H1 (cell line): Measurements from ENCODE around the gene SPATA31D1. TPM values are rescaled to one million over a fixed set of nuclear protein-coding genes. Genes with fewer than 3 reads are reported as not detected.

Experiments
- CTCF ChIA-PET: fragments of 300-600 bp; sonication (Branson Sonifier 250); formaldehyde crosslinking; loops from one replicate; lab custom pipeline; 2021; ENCODE audit not compliant: partially characterized antibody; lab: Charles Lee
- POLR2A ChIA-PET: fragments of 300-600 bp; sonication (Branson Sonifier 250); formaldehyde crosslinking; loops from one replicate; lab custom pipeline; 2021; ENCODE audit warnings: inconsistent platforms; ENCODE audit not compliant: partially characterized antibody; lab: Charles Lee
- DNase-seq, 2 experiments: peaks; one replicate each; pipeline versions ENCODE4 v3.0.0 to v3.0.0-alpha.2; 2010 to 2022; ENCODE audit warnings: low spot score in 2 of 2, low read depth in 1 of 2, mixed read lengths in 1 of 2
- FAIRE-seq: peaks from 2 replicates; lab custom pipeline; 2011; peaks lifted over from hg19 to GRCh38; lab: Jason Lieb, UNC
- H2AFZ ChIP-seq: 2 replicates; pipeline ENCODE4 v1.8.1; 2012; ENCODE audit warnings: low read length, inconsistent platforms
- H2AK5ac ChIP-seq: 2 replicates; pipeline ENCODE4 v1.6.1; 2013; ENCODE audit warnings: low read depth, low read length
- H2BK120ac ChIP-seq: replicated peaks from 2 replicates; pipeline ENCODE3; 2013; ENCODE audit warnings: low read depth, low read length, inconsistent platforms
- H2BK12ac ChIP-seq: 2 replicates; pipeline ENCODE4 v1.6.1; 2013; ENCODE audit warnings: low read depth, low read length
- H2BK15ac ChIP-seq: 2 replicates; pipeline ENCODE4 v1.6.1; 2013; ENCODE audit warnings: low read length
- H2BK20ac ChIP-seq: 2 replicates; pipeline ENCODE4 v1.6.1; 2013; ENCODE audit warnings: low read length
- H2BK5ac ChIP-seq: 2 replicates; pipeline ENCODE4 v1.6.1; 2013; ENCODE audit warnings: low read depth, low read length
- H3K14ac ChIP-seq: 2 replicates; pipeline ENCODE4 v1.6.1; 2013; ENCODE audit warnings: inconsistent platforms; ENCODE audit not compliant: insufficient read length
- H3K18ac ChIP-seq: 2 replicates; pipeline ENCODE4 v1.6.1; 2013; ENCODE audit warnings: low read length; ENCODE audit errors: extremely low read depth
- H3K23ac ChIP-seq: 2 replicates; pipeline ENCODE4 v1.6.1; 2013; ENCODE audit warnings: inconsistent platforms; ENCODE audit not compliant: insufficient read length
- H3K23me2 ChIP-seq: 2 replicates; pipeline ENCODE4 v1.6.1; 2013; ENCODE audit warnings: low read depth, low read length
- H3K27ac ChIP-seq: 2 replicates; pipeline ENCODE4 v1.6.1; 2011; ENCODE audit warnings: low read depth, low read length, inconsistent platforms
- H3K27me3 ChIP-seq, 4 experiments: replicated peaks in 1 of 4; 1 replicate in 1 of 4; 2 replicates in 3 of 4; pipeline versions ENCODE4 v1.6.1 to v1.8.1; 2011 to 2013; ENCODE audit warnings: low read length in 3 of 4, mild to moderate bottlenecking in 3 of 4, inconsistent platforms in 2 of 4, mixed read lengths in 2 of 4, moderate library complexity in 1 of 4; ENCODE audit not compliant: control insufficient read depth in 3 of 4, insufficient read depth in 3 of 4; ENCODE audit errors: extremely low read depth in 1 of 4
- H3K36me3 ChIP-seq, 4 experiments: 2 replicates each; pipeline versions ENCODE4 v1.6.1 to v1.8.1; 2011 to 2013; ENCODE audit warnings: mild to moderate bottlenecking in 4 of 4, low read length in 3 of 4, moderate library complexity in 2 of 4, control low read depth in 1 of 4, inconsistent platforms in 1 of 4; ENCODE audit not compliant: insufficient read depth in 4 of 4, control insufficient read depth in 2 of 4
- H3K4ac ChIP-seq: replicated peaks from 2 replicates; pipeline ENCODE3; 2013; ENCODE audit warnings: low read length, low read depth, mixed read lengths, inconsistent platforms; ENCODE audit not compliant: insufficient read length
- H3K4me1 ChIP-seq, 4 experiments: replicated peaks in 1 of 4; 1 replicate in 1 of 4; 2 replicates in 3 of 4; pipeline versions ENCODE4 v1.6.1 to v1.8.1; 2011 to 2013; ENCODE audit warnings: low read length in 3 of 4, inconsistent platforms in 2 of 4, mixed read lengths in 1 of 4; ENCODE audit not compliant: insufficient read depth in 4 of 4, control insufficient read depth in 3 of 4
- H3K4me2 ChIP-seq, 2 experiments: 2 replicates each; pipeline versions ENCODE4 v1.6.1 to v1.8.1; 2011 to 2013; ENCODE audit warnings: low read depth in 2 of 2, low read length in 2 of 2, control low read depth in 1 of 2, inconsistent platforms in 1 of 2, mild to moderate bottlenecking in 1 of 2; ENCODE audit not compliant: insufficient read depth in 1 of 2
- H3K4me3 ChIP-seq, 4 experiments: fragments of 200-600, 300-600 bp in 1 of 4; sonication (generic), shearing (Covaris generic), sonication (Bioruptor Twin) in 1 of 4; 2 replicates each; pipeline versions ENCODE4 v1.5.1 to v1.8.1; 2011 to 2016; ENCODE audit warnings: low read length in 4 of 4, low read depth in 3 of 4, control low read depth in 2 of 4, inconsistent platforms in 2 of 4, mild to moderate bottlenecking in 2 of 4, mixed read lengths in 1 of 4, moderate library complexity in 1 of 4; ENCODE audit not compliant: insufficient read depth in 2 of 4; ENCODE audit errors: extremely low read depth in 1 of 4
- H3K56ac ChIP-seq: replicated peaks from 2 replicates; pipeline ENCODE3; 2013; ENCODE audit warnings: low read depth, mild to moderate bottlenecking, mixed read lengths, low read length, inconsistent platforms; ENCODE audit not compliant: insufficient read length
- H3K79me1 ChIP-seq: 2 replicates; pipeline ENCODE4 v1.6.1; 2013; ENCODE audit warnings: low read depth, low read length, control low read depth
- H3K79me2 ChIP-seq, 2 experiments: 2 replicates each; pipeline versions ENCODE4 v1.6.1 to v1.8.1; 2012 to 2013; ENCODE audit warnings: low read length in 2 of 2, mild to moderate bottlenecking in 2 of 2, inconsistent platforms in 1 of 2; ENCODE audit not compliant: insufficient read depth in 2 of 2, control insufficient read depth in 1 of 2
- H3K9ac ChIP-seq, 4 experiments: replicated peaks in 1 of 4; 1 replicate in 1 of 4; 2 replicates in 3 of 4; pipeline versions ENCODE4 v1.6.1 to v1.8.1; 2011 to 2013; ENCODE audit warnings: low read depth in 3 of 4, low read length in 3 of 4, control low read depth in 2 of 4, mild to moderate bottlenecking in 2 of 4, moderate library complexity in 2 of 4, inconsistent platforms in 1 of 4; ENCODE audit errors: extremely low read depth in 1 of 4
- H3K9me3 ChIP-seq, 2 experiments: 2 replicates each; pipeline versions ENCODE4 v1.6.1 to v1.8.1; 2012 to 2013; ENCODE audit warnings: mild to moderate bottlenecking in 2 of 2, moderate library complexity in 2 of 2, control low read depth in 1 of 2, inconsistent platforms in 1 of 2, low read depth in 1 of 2, low read length in 1 of 2, mixed read lengths in 1 of 2; ENCODE audit not compliant: insufficient read depth in 2 of 2
- H4K20me1 ChIP-seq, 2 experiments: replicated peaks in 1 of 2; 2 replicates each; pipeline versions ENCODE3 to v1.8.1; 2011 to 2013; ENCODE audit warnings: inconsistent platforms in 2 of 2, low read length in 2 of 2, mild to moderate bottlenecking in 1 of 2; ENCODE audit not compliant: insufficient read depth in 2 of 2, control insufficient read depth in 1 of 2
- H4K5ac ChIP-seq: 2 replicates; pipeline ENCODE4 v1.6.1; 2013; ENCODE audit warnings: low read length, low read depth, mixed read lengths, inconsistent platforms; ENCODE audit not compliant: insufficient read length
- H4K8ac ChIP-seq: 2 replicates; pipeline ENCODE4 v1.8.0; 2013; ENCODE audit warnings: mild to moderate bottlenecking, moderate library complexity, low read length, inconsistent platforms; ENCODE audit not compliant: insufficient read depth; ENCODE audit errors: extremely low read depth
- H4K91ac ChIP-seq: replicated peaks from 2 replicates; pipeline ENCODE3; 2013; ENCODE audit warnings: low read length, mixed read lengths, inconsistent platforms; ENCODE audit not compliant: insufficient read length
- CREB1 ChIP-seq: IDR thresholded peaks from 2 replicates; pipeline ENCODE4 v1.6.1; 2012; ENCODE audit warnings: inconsistent platforms
- MAFK ChIP-seq: IDR thresholded peaks from 2 replicates; pipeline ENCODE4 v1.6.1; 2012; ENCODE audit warnings: low read depth, mild to moderate bottlenecking, improper control_type of control experiment, low read length
- PHF8 ChIP-seq: fragments of 200-600 bp; sonication (generic); conservative IDR thresholded peaks from 2 replicates; pipeline ENCODE4 v1.7.1; 2012; ENCODE audit warnings: low read depth, mild to moderate bottlenecking, inconsistent platforms, low read length, moderate library complexity
- POLR2A ChIP-seq, 2 experiments: IDR thresholded peaks; 1 replicate in 1 of 2; 2 replicates in 1 of 2; pipeline ENCODE4 v1.6.1; 2011; ENCODE audit warnings: low read depth in 2 of 2, low read length in 2 of 2, mild to moderate bottlenecking in 2 of 2; ENCODE audit errors: control extremely low read depth in 1 of 2
- RFX5 ChIP-seq: IDR thresholded peaks from 2 replicates; pipeline ENCODE4 v1.6.1; 2011; ENCODE audit warnings: low read depth, low read length, improper control_type of control experiment, borderline replicate concordance
- RNF2 ChIP-seq: fragments of 200-900, 300-1000 bp; sonication (generic); IDR thresholded peaks from 2 replicates; pipeline ENCODE4 v1.7.1; 2016; ENCODE audit warnings: borderline replicate concordance, low read depth, mild to moderate bottlenecking, antibody characterized with exemption, low read length; ENCODE audit not compliant: poor library complexity, severe bottlenecking; ENCODE audit errors: missing control alignments
- SIN3A ChIP-seq, 2 experiments: IDR thresholded peaks in 1 of 2; conservative IDR thresholded peaks in 1 of 2; 2 replicates each; pipeline ENCODE4 v1.6.1; 2011 to 2012; ENCODE audit warnings: low read length in 2 of 2, improper control_type of control experiment in 1 of 2, low read depth in 1 of 2, mild to moderate bottlenecking in 1 of 2
- WGBS, 2 experiments: shearing (Covaris generic) in 1 of 2; methylation state at CpG; one replicate each; pipeline versions ENCODE4 v1.1.6 to v1.1.7; 2013 to 2015; ENCODE audit warnings: low lambda C conversion rate in 2 of 2, mixed read lengths in 2 of 2, inconsistent platforms in 1 of 2, low coverage in 1 of 2, missing lambda C conversion rate in 1 of 2; ENCODE audit not compliant: insufficient replicate concordance in 2 of 2, insufficient coverage in 1 of 2, insufficient read length in 1 of 2; ENCODE audit errors: extremely low coverage in 1 of 2, missing lambda C conversion rate in 1 of 2; 5-methylcytosine and 5-hydroxymethylcytosine counted together
- polyA plus RNA-seq, 7 experiments: library from polyadenylated mRNA; depleted of rRNA in 3 of 7; stranded (reverse) in 5 of 7; unstranded in 2 of 7; fragments of >200 nt in 5 of 7; fragments of 200-250 nt in 2 of 7; gene quantifications; 1 replicate in 5 of 7; 2 replicates in 1 of 7; 4 replicates in 1 of 7; pipeline versions ENCODE4 v1.2.1 to v1.2.3, GENCODE V29; 2011 to 2013; ENCODE audit warnings: missing spikeins in 2 of 7, mixed read lengths in 2 of 7
- total RNA-seq: library from RNA; stranded (reverse); fragmentation: NEBNext Ultra II Directional; extraction: Animal tissue kit (Norgen Biotek cat#: 25700); gene quantifications from 2 replicates; pipeline ENCODE4 v1.2.1, GENCODE V29; 2021
- TF ChIP-seq, protein P1 (sequence below): IDR thresholded peaks from 2 replicates; pipeline ENCODE4 v1.6.1; 2012; ENCODE audit warnings: inconsistent platforms
- TF ChIP-seq, protein P2 (sequence below), 3 experiments: IDR thresholded peaks; 1 replicate in 2 of 3; 2 replicates in 1 of 3; pipeline versions ENCODE4 v1.5.1 to v1.6.1; 2011; ENCODE audit warnings: low read length in 3 of 3, mild to moderate bottlenecking in 3 of 3, inconsistent platforms in 2 of 3, low read depth in 1 of 3, moderate library complexity in 1 of 3; ENCODE audit not compliant: insufficient read depth in 1 of 3; ENCODE audit errors: control extremely low read depth in 1 of 3

The SPATA31D1 gene
- total and polyA plus RNA-seq, 2 of the 8 experiments (the other 6 are each of a cell fraction or from before 2014, with no cell fraction given) = not detected

DNA sequence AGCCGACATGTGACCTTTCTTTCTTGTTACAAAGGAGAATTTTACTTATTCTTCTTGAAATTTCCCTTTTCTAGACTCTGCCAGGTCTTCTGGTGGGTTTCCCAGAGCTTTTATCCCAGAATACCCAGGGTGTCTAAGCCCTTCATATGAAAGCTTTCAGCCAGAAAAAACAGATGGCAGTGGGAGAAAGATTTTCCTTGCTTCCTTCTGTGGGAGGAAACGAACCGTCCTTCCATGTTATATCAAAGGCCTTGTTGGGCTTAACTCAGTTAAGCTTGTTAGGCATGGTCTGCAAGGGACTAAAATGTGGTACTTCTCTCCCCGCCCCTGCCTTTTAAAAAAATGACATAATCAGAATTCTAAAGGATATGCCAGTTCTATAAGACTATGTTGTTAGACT, 47.5 kb downstream of the SPATA31D1 start:
- FAIRE-seq (no peak), DNase-seq (no peak)
- no peaks in the 10 kb centered on the region for H3K23me2 ChIP-seq
- no peak overlapping the region for H2BK15ac ChIP-seq
- H3K4me2 ChIP-seq = no peak overlapping the region
- H3K79me1 ChIP-seq = no peaks in the 10 kb centered on the region
- CTCF ChIA-PET = interaction anchor here (0.9 kb wide), 1 partner anchor 18 kb away, joined by 3 read pairs; no protein-coding TSS in a partner anchor
- WGBS, 2 experiments = 85% methylated on average over 4 of the region's 4 CpGs; no CpG with 5 or more reads in 1 of the 2 experiments
- no peak for TF ChIP-seq MAFK
- TF ChIP-seq POLR2A (IDR thresholded peaks at IDR 0.05; ENCODE audit: control extremely low read depth in 1 of 2, low read depth in 2 of 2, low read length in 2 of 2) = no peak
- no peak for TF ChIP-seq SIN3A (conservative IDR thresholded peaks at IDR 0.05 in 1 of 2, IDR thresholded peaks at IDR 0.05 in 1 of 2; ENCODE audit: low read depth in 1 of 2, low read length in 2 of 2)
- TF ChIP-seq PHF8 = no peak
- TF ChIP-seq RFX5 = no peak
- TF ChIP-seq, protein P1, sequence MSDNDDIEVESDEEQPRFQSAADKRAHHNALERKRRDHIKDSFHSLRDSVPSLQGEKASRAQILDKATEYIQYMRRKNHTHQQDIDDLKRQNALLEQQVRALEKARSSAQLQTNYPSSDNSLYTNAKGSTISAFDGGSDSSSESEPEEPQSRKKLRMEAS = no peak
- no peak for TF ChIP-seq CREB1
- no peak for TF ChIP-seq RNF2
- TF ChIP-seq, protein P2, sequence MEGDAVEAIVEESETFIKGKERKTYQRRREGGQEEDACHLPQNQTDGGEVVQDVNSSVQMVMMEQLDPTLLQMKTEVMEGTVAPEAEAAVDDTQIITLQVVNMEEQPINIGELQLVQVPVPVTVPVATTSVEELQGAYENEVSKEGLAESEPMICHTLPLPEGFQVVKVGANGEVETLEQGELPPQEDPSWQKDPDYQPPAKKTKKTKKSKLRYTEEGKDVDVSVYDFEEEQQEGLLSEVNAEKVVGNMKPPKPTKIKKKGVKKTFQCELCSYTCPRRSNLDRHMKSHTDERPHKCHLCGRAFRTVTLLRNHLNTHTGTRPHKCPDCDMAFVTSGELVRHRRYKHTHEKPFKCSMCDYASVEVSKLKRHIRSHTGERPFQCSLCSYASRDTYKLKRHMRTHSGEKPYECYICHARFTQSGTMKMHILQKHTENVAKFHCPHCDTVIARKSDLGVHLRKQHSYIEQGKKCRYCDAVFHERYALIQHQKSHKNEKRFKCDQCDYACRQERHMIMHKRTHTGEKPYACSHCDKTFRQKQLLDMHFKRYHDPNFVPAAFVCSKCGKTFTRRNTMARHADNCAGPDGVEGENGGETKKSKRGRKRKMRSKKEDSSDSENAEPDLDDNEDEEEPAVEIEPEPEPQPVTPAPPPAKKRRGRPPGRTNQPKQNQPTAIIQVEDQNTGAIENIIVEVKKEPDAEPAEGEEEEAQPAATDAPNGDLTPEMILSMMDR (IDR thresholded peaks at IDR 0.05; ENCODE audit: control extremely low read depth in 1 of 3, insufficient read depth in 1 of 3, low read depth in 1 of 3, low read length in 3 of 3) = no peak
- no peak overlapping the region for H3K23ac ChIP-seq
- no peak overlapping the region for H3K4ac ChIP-seq
- H4K8ac ChIP-seq = no peak overlapping the region
- no peaks in the 10 kb centered on the region for H3K79me2 ChIP-seq
- no peak overlapping the region for H4K5ac ChIP-seq
- H3K4me1 ChIP-seq = peaks cover 0 to 4% (median 0%) of the 10 kb centered on the region in 4 experiments; a peak in 1 of 7 replicates
- no peak overlapping the region for H2BK12ac ChIP-seq
- no peaks in the 10 kb centered on the region for H4K20me1 ChIP-seq
- H3K56ac ChIP-seq = no peak overlapping the region
- POLR2A ChIA-PET = no interaction called here
- H3K18ac ChIP-seq = no peak overlapping the region
- no peak overlapping the region for H3K4me3 ChIP-seq
- H3K36me3 ChIP-seq = no peaks in the 10 kb centered on the region; a peak in 1 of 8 replicates
- no peak overlapping the region for H2BK20ac ChIP-seq
- no peak overlapping the region for H3K9ac ChIP-seq
- no peak overlapping the region for H2BK120ac ChIP-seq
- no peak overlapping the region for H3K14ac ChIP-seq
- H3K27ac ChIP-seq = no peak overlapping the region
- H3K27me3 ChIP-seq = no peaks in the 10 kb centered on the region
- no peak overlapping the region for H2AK5ac ChIP-seq
- no peak overlapping the region for H2AFZ ChIP-seq
- no peak overlapping the region for H2BK5ac ChIP-seq
- H3K9me3 ChIP-seq = no peaks in the 10 kb centered on the region
- no peak overlapping the region for H4K91ac ChIP-seq
